Thyroid gland (tissue), 4 donors: ENCODE measurements around the gene CRTC3. TPM values are rescaled to one million over a fixed set of nuclear protein-coding genes. Genes with fewer than 3 reads are reported as not detected.

ENCODE experiments used
- DNase-seq, 2 donors: peaks; one replicate each; pipeline ENCODE4 v3.0.0-alpha.2; 2019
- H3K27ac ChIP-seq, 3 donors: fragments of 200-600 bp; sonication (generic); 1 replicate in 2 of 3; 2 replicates in 1 of 3; pipeline ENCODE4 v1.5.1; 2016 to 2019; ENCODE audit warnings: mild to moderate bottlenecking in 1 of 3, moderate library complexity in 1 of 3
- H3K27me3 ChIP-seq: fragments of 200-600 bp; sonication (generic); one replicate; pipeline ENCODE4 v1.5.1; 2019
- H3K36me3 ChIP-seq, 2 donors: fragments of 200-600 bp; sonication (generic); one replicate each; pipeline ENCODE4 v1.5.1; 2016 to 2019
- H3K4me1 ChIP-seq, 2 donors: fragments of 200-600 bp; sonication (generic); one replicate each; pipeline ENCODE4 v1.5.1; 2017 to 2019
- H3K4me3 ChIP-seq, 3 donors: fragments of 200-600 bp; sonication (generic); replicated peaks in 1 of 3; 1 replicate in 2 of 3; 2 replicates in 1 of 3; pipeline ENCODE4 v1.5.1; 2016; ENCODE audit warnings: mild to moderate bottlenecking in 1 of 3
- H3K9me3 ChIP-seq: fragments of 200-600 bp; sonication (generic); one replicate; pipeline ENCODE4 v1.5.1; 2017
- CTCF ChIP-seq, 6 experiments: fragments of 200-600 bp in 3 of 6; fragments of 450-650 bp in 3 of 6; sonication (generic) in 3 of 6; IDR thresholded peaks; one replicate each; pipeline ENCODE4 v1.5.1; 2016 to 2019; ENCODE audit warnings: antibody characterized with exemption in 6 of 6, mild to moderate bottlenecking in 2 of 6, inconsistent platforms in 1 of 6, moderate library complexity in 1 of 6
- POLR2A ChIP-seq, 2 donors: fragments of 450-650 bp; IDR thresholded peaks; one replicate each; pipeline ENCODE4 v1.6.1; 2017; ENCODE audit warnings: antibody characterized with exemption in 2 of 2, mild to moderate bottlenecking in 2 of 2, moderate library complexity in 1 of 2
- WGBS, 2 donors: methylation state at CpG; one replicate each; pipeline ENCODE4 v1.1.5; 2017; 5-methylcytosine and 5-hydroxymethylcytosine counted together
- intact Hi-C: fragments of 100-400 bp; cut with DNase I; formaldehyde crosslinking; loops from one replicate; pipeline ENCODE4 v1.15.1; 2023
- total RNA-seq, 4 donors: library from RNA; depleted of rRNA; stranded (reverse); fragments of >200 nt; gene quantifications; one replicate each; pipeline ENCODE4 v1.2.3, GENCODE V29; 2016

The CRTC3 gene
- total RNA-seq, 4 donors from 2014 or later: 49.4 to 76.0 (median 62.6) TPM

GRCh38 chr15:90641581-90642463 lies 112.1 kb downstream of the CRTC3 start:
- WGBS, 2 donors: 90 to 92% methylated on average over 16 of the region's 16 CpGs
- Histone ChIP-seq H3K4me3 (no peak overlapping the region), H3K36me3 (peaks cover 38 to 43% of the 10 kb centered on the region in 2 donors), H3K27me3 (no peaks in the 10 kb centered on the region), H3K27ac (no peak overlapping the region), H3K9me3 (no peaks in the 10 kb centered on the region), H3K4me1 (no peaks in the 10 kb centered on the region)
- no peak for DNase-seq
- TF ChIP-seq CTCF (IDR thresholded peaks at IDR 0.05): no peak
- TF ChIP-seq POLR2A (IDR thresholded peaks at IDR 0.05): no peak
- intact Hi-C loops: no loop called here

GRCh38 chr15:90642464-90643300 lies 113.0 kb downstream of the CRTC3 start:
- Histone ChIP-seq H3K27ac (no peak overlapping the region), H3K9me3 (no peaks in the 10 kb centered on the region), H3K4me1 (peaks cover 0 to under 1% of the 10 kb centered on the region in 2 donors), H3K4me3 (no peak overlapping the region), H3K36me3 (peaks cover 38 to 43% of the 10 kb centered on the region in 2 donors), H3K27me3 (no peaks in the 10 kb centered on the region)
- TF ChIP-seq POLR2A (IDR thresholded peaks at IDR 0.05): no peak
- no peak for TF ChIP-seq CTCF (IDR thresholded peaks at IDR 0.05)
- 93 to 95% methylated on average over 19 to 20 of the region's 30 CpGs for WGBS, 2 donors
- no peak for DNase-seq
- intact Hi-C loops: no loop called here

- WGBS, 2 donors: 96% methylated on average over 7 of the region's 7 CpGs
- H3K9me3 ChIP-seq: no peaks in the 10 kb centered on the region
- peaks cover 0 to 3% of the 10 kb centered on the region in 2 donors for H3K4me1 ChIP-seq
- peaks cover 37 to 42% of the 10 kb centered on the region in 2 donors for H3K36me3 ChIP-seq
- intact Hi-C loops: no loop called here
- DNase-seq: no peak
- no peak overlapping the region for H3K4me3 ChIP-seq
- H3K27ac ChIP-seq: no peak overlapping the region
- no peak for TF ChIP-seq POLR2A (IDR thresholded peaks at IDR 0.05)
- TF ChIP-seq CTCF (IDR thresholded peaks at IDR 0.05): no peak
- H3K27me3 ChIP-seq: no peaks in the 10 kb centered on the region
Measured at GRCh38 chr15:90643301-90643632, 113.5 kb downstream of the CRTC3 start.

- no peaks in the 10 kb centered on the region for H3K9me3 ChIP-seq
- intact Hi-C loops: no loop called here
- no peak overlapping the region for H3K27ac ChIP-seq
- H3K4me1 ChIP-seq: peaks cover 0 to 3% of the 10 kb centered on the region in 2 donors
- 84 to 91% methylated on average over 8 of the region's 8 CpGs for WGBS, 2 donors
- DNase-seq: no peak
- H3K27me3 ChIP-seq: no peaks in the 10 kb centered on the region
- no peak overlapping the region for H3K4me3 ChIP-seq
- peaks cover 28 to 31% of the 10 kb centered on the region in 2 donors for H3K36me3 ChIP-seq
- TF ChIP-seq POLR2A (IDR thresholded peaks at IDR 0.05) (no peak), CTCF (IDR thresholded peaks at IDR 0.05) (no peak)
Measured at GRCh38 chr15:90644526-90644925, 114.8 kb downstream of the CRTC3 start.
